Panc1 (cell line): ENCODE results near the gene SPACA7. TPM values are rescaled to one million over a fixed set of nuclear protein-coding genes. Genes with fewer than 3 reads are reported as not detected.
"Not testable (repeated sequence)": the region's sequence is repeated elsewhere in the genome, so short reads cannot be mapped to it uniquely, and the experiment has no call there.

ENCODE experiments used
- ATAC-seq: fragments of 200-7000 bp; cut with Tn5 transposase; 2 replicates; pipeline ENCODE4 v1.9.1; 2020; ENCODE audit warnings: mild to moderate bottlenecking, moderate library complexity
- BruUV-seq: library from RNA; stranded (reverse); fragments of 400-500 nt; replicated peaks from 2 replicates; lab custom pipeline; 2021; lab: Mats Ljungman, UMichigan
- CTCF ChIA-PET: fragments of 300-600 bp; sonication (Branson Sonifier 250); formaldehyde crosslinking; loops from one replicate; lab custom pipeline; 2022; ENCODE audit warnings: antibody characterized with exemption; lab: Charles Lee
- POLR2A ChIA-PET: fragments of 300-600 bp; sonication (Branson Sonifier 250); formaldehyde crosslinking; loops from one replicate; lab custom pipeline; 2022; ENCODE audit warnings: antibody characterized with exemption; lab: Charles Lee
- DNase-seq: peaks from one replicate; pipeline ENCODE4 v3.0.0-alpha.2; 2010; ENCODE audit warnings: low read depth, low spot score
- H3K27ac ChIP-seq: 2 replicates; pipeline ENCODE4 v1.5.1; 2011; ENCODE audit warnings: mild to moderate bottlenecking, low read length, inconsistent platforms
- H3K27me3 ChIP-seq: fragments of 200-500 bp; sonication (Bioruptor generic); 2 replicates; pipeline ENCODE4 v1.6.0; 2014; ENCODE audit warnings: low read length, inconsistent platforms; ENCODE audit not compliant: control insufficient read depth, insufficient read depth
- H3K36me3 ChIP-seq: fragments of 200-500 bp; sonication (Bioruptor generic); 2 replicates; pipeline ENCODE4 v1.5.1; 2014; ENCODE audit warnings: inconsistent platforms, mild to moderate bottlenecking, low read length, moderate library complexity; ENCODE audit not compliant: control insufficient read depth, insufficient read depth
- H3K4me1 ChIP-seq: 2 replicates; pipeline ENCODE4 v1.5.1; 2011; ENCODE audit warnings: inconsistent platforms, mild to moderate bottlenecking, low read length, moderate library complexity; ENCODE audit not compliant: control insufficient read depth, insufficient read depth
- H3K4me3 ChIP-seq, 2 experiments: 2 replicates each; pipeline ENCODE4 v1.5.1; 2011 to 2012; ENCODE audit warnings: low read depth in 2 of 2, low read length in 2 of 2, mild to moderate bottlenecking in 2 of 2, inconsistent platforms in 1 of 2, moderate library complexity in 1 of 2
- H3K9me3 ChIP-seq: fragments of 200-500 bp; sonication (Bioruptor generic); 2 replicates; pipeline ENCODE4 v1.5.1; 2014; ENCODE audit warnings: low read depth, mild to moderate bottlenecking, inconsistent platforms, low read length, moderate library complexity; ENCODE audit not compliant: control insufficient read depth, insufficient read depth
- CTCF ChIP-seq: fragments of 450-650 bp; IDR thresholded peaks from 2 replicates; pipeline ENCODE4 v1.5.1; 2017; ENCODE audit warnings: mild to moderate bottlenecking
- POLR2AphosphoS5 ChIP-seq: IDR thresholded peaks from 2 replicates; pipeline ENCODE4 v1.6.1; 2012; ENCODE audit warnings: mild to moderate bottlenecking, low read depth, low read length, moderate library complexity
- REST ChIP-seq, 2 experiments: IDR thresholded peaks; 2 replicates each; pipeline ENCODE4 v1.6.1; 2011 to 2012; ENCODE audit warnings: low read depth in 2 of 2, control low read depth in 1 of 2, low read length in 1 of 2, mild to moderate bottlenecking in 1 of 2, moderate library complexity in 1 of 2; ENCODE audit not compliant: insufficient read depth in 1 of 2
- SIN3A ChIP-seq: IDR thresholded peaks from 2 replicates; pipeline ENCODE4 v1.6.1; 2012; ENCODE audit warnings: low read depth, mild to moderate bottlenecking, low read length, moderate library complexity, borderline replicate concordance; ENCODE audit not compliant: insufficient read depth
- TCF7L2 ChIP-seq: IDR thresholded peaks from 2 replicates; pipeline ENCODE4 v1.6.1; 2011; ENCODE audit warnings: mild to moderate bottlenecking, low read depth, low read length, inconsistent platforms
- in situ Hi-C: cut with HindIII; loops from 2 replicates; pipeline ENCODE4 v1.10.0; 2016; ENCODE audit warnings: low sequenced_read_pairs, low pct_unique_long_range_greater_than_20kb
- intact Hi-C: fragments of 100-400 bp; cut with micrococcal nuclease; formaldehyde crosslinking; loops from one replicate; pipeline ENCODE4 v1.10.0; 2022; ENCODE audit not compliant: unreplicated experiment
- total RNA-seq: library from RNA; stranded (reverse); gene quantifications from one replicate; pipeline ENCODE4 v1.2.1, GENCODE V29; 2021; ENCODE audit not compliant: unreplicated experiment

Gene SPACA7
- total RNA-seq, 1 experiment from 2014 or later: not detected

GRCh38 chr13:112409828-112410227 lies 33.7 kb downstream of the SPACA7 start:
- BruUV-seq, H3K9me3 ChIP-seq, POLR2A ChIA-PET, H3K4me1 ChIP-seq, in situ Hi-C loops, H3K4me3 ChIP-seq, CTCF ChIA-PET, DNase-seq, H3K36me3 ChIP-seq, H3K27me3 ChIP-seq, H3K27ac ChIP-seq, ATAC-seq, intact Hi-C loops: not testable (repeated sequence)

GRCh38 chr13:112416647-112417046 lies 40.5 kb downstream of the SPACA7 start:
- in situ Hi-C loops (no loop called here), intact Hi-C loops (no loop called here)
- POLR2A ChIA-PET: no interaction called here
- no peak overlapping the region for H3K27ac ChIP-seq
- H3K36me3 ChIP-seq: no peaks in the 10 kb centered on the region
- BruUV-seq: no TSS peak
- ATAC-seq: no peak
- H3K4me3 ChIP-seq: no peak overlapping the region
- no peak for DNase-seq
- no peaks in the 10 kb centered on the region for H3K9me3 ChIP-seq
- H3K27me3 ChIP-seq: no peaks in the 10 kb centered on the region
- no peak for TF ChIP-seq CTCF
- TF ChIP-seq POLR2AphosphoS5: no peak
- no peak for TF ChIP-seq TCF7L2
- TF ChIP-seq SIN3A: no peak
- no peak for TF ChIP-seq REST (IDR thresholded peaks at IDR 0.05; ENCODE audit: insufficient read depth in 1 of 2, low read depth in 2 of 2, low read length in 1 of 2)
- no peaks in the 10 kb centered on the region for H3K4me1 ChIP-seq
- CTCF ChIA-PET: no interaction called here

GRCh38 chr13:112417079-112417478 lies 40.9 kb downstream of the SPACA7 start:
- CTCF ChIA-PET: no interaction called here
- no peak overlapping the region for H3K4me3 ChIP-seq
- H3K36me3 ChIP-seq: no peaks in the 10 kb centered on the region
- no peak for DNase-seq
- intact Hi-C loops: no loop called here
- H3K27me3 ChIP-seq: no peaks in the 10 kb centered on the region
- H3K9me3 ChIP-seq: no peaks in the 10 kb centered on the region
- BruUV-seq: no TSS peak
- TF ChIP-seq POLR2AphosphoS5 (no peak), REST (IDR thresholded peaks at IDR 0.05; ENCODE audit: insufficient read depth in 1 of 2, low read depth in 2 of 2, low read length in 1 of 2) (no peak), SIN3A (no peak), CTCF (no peak), TCF7L2 (no peak)
- H3K27ac ChIP-seq: no peak overlapping the region
- POLR2A ChIA-PET: no interaction called here
- in situ Hi-C loops: no loop called here
- H3K4me1 ChIP-seq: no peaks in the 10 kb centered on the region
- no peak for ATAC-seq
